ENCODE measurements around the gene DMAC2.

Gene DMAC2

DNA sequence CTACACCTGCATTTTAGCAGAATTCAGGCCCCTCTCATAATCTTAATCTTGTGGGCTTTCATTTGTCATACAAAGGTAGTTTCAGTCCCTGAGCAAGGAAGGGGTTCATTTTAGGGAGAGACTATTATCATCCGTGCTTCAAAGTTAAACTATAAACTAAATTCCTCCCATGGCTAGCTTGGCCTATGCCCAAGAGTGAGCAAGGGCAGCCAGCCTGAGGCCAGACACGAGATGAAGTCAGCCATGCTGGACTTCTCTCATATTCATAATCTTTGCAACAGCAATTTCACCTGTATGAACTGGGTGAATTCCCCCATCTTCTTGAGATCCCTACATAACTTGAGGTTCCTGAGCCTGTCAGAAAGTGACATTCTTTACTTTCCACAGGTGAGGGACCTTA, 16.2 kb upstream of the DMAC2 start:
- Histone ChIP-seq H3K27ac (ENCODE audit: insufficient read depth in 1 of 2, low read depth in 1 of 2, low read length in 2 of 2, poor library complexity in 1 of 2, severe bottlenecking in 2 of 2) (no peak overlapping the region), H3K9me3 (ENCODE audit: control extremely low read depth in 1 of 5, control insufficient read depth in 4 of 5, insufficient read depth in 2 of 5, low read depth in 1 of 5, low read length in 4 of 5) (no peaks in the 10 kb centered on the region), H3K27me3 (replicated peaks in 2 of 5; ENCODE audit: control insufficient read depth in 4 of 5, insufficient read depth in 5 of 5, low read length in 4 of 5) (peaks cover 5 to 29% (median 11%) of the 10 kb centered on the region in 5 experiments), H3K4me1 (ENCODE audit: control extremely low read depth in 1 of 4, control insufficient read depth in 4 of 4, insufficient read depth in 4 of 4, low read length in 3 of 4) (no peaks in the 10 kb centered on the region), H3K4me3 (ENCODE audit: control insufficient read depth in 1 of 7, extremely low read depth in 1 of 7, insufficient read depth in 4 of 7, low read depth in 2 of 7, low read length in 6 of 7) (no peak overlapping the region), H3K36me3 (ENCODE audit: control insufficient read depth in 4 of 4, insufficient read depth in 4 of 4, low read length in 3 of 4) (no peaks in the 10 kb centered on the region)
- CTCF ChIA-PET: interaction anchor here (1.3 to 1.6 kb wide), 3 partner anchors 13 to 184 kb away, joined by 3 to 6 read pairs (median 3); partner anchors contain the start of gene ERICH4
- 50% methylated on average over 1 of the region's 2 CpGs for WGBS (ENCODE audit: insufficient coverage)
- DNase-seq: no peak
- POLR2A ChIA-PET: no interaction called here

DNA sequence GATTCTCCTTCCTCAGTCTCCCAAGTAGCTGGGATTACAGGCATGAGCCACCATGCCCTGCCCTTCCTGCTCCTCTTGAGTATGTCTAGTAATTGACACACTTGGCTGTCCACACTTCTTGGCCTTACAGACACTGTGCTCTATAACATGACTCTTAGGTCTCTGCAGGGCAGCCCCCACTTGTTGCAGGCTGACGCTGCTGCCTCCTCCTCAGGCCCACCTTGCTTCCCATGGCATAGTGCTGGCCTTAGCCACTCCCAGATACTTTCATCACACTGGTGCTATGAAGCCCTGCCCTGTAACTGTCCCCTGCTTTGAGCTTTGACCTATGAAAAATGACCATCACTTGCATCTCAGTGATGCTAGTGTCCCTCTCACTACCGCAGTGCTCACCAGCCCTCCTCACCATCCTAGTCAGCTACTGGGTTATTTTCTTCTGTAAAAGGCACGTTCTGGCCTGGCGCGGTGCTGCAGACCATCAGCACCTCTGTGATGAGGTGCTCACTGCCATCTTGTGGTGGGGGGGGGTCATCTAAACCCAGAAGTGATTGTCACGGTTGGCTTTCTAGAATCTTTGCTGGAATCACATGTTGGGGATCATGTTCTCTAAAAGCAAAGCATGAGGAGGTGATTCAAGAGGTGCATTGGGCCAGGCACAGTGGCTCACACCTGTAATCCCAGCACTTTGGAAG, 13.0 kb upstream of the DMAC2 start:
- 87% methylated on average over 6 of the region's 6 CpGs for WGBS (ENCODE audit: insufficient coverage)
- H3K27me3 ChIP-seq (replicated peaks in 2 of 5; ENCODE audit: control insufficient read depth in 4 of 5, insufficient read depth in 5 of 5, low read length in 4 of 5): peaks cover 3 to 8% (median 6%) of the 10 kb centered on the region in 5 experiments
- no peak for DNase-seq
- no peak overlapping the region for H3K4me3 ChIP-seq (ENCODE audit: control insufficient read depth in 1 of 7, extremely low read depth in 1 of 7, insufficient read depth in 4 of 7, low read depth in 2 of 7, low read length in 6 of 7)
- no peak overlapping the region for H3K27ac ChIP-seq (ENCODE audit: insufficient read depth in 1 of 2, low read depth in 1 of 2, low read length in 2 of 2, poor library complexity in 1 of 2, severe bottlenecking in 2 of 2)
- no peaks in the 10 kb centered on the region for H3K36me3 ChIP-seq (ENCODE audit: control insufficient read depth in 4 of 4, insufficient read depth in 4 of 4, low read length in 3 of 4)
- no peaks in the 10 kb centered on the region for H3K9me3 ChIP-seq (ENCODE audit: control extremely low read depth in 1 of 5, control insufficient read depth in 4 of 5, insufficient read depth in 2 of 5, low read depth in 1 of 5, low read length in 4 of 5)
- CTCF ChIA-PET: interaction anchor here (1.0 to 8.8 kb wide), 2 partner anchors 111 to 117 kb away, joined by 4 to 113 read pairs; no protein-coding TSS in a partner anchor
- peaks cover 2 to 12% (median 5%) of the 10 kb centered on the region in 4 experiments for H3K4me1 ChIP-seq (ENCODE audit: control extremely low read depth in 1 of 4, control insufficient read depth in 4 of 4, insufficient read depth in 4 of 4, low read length in 3 of 4)
- POLR2A ChIA-PET: no interaction called here

DNA sequence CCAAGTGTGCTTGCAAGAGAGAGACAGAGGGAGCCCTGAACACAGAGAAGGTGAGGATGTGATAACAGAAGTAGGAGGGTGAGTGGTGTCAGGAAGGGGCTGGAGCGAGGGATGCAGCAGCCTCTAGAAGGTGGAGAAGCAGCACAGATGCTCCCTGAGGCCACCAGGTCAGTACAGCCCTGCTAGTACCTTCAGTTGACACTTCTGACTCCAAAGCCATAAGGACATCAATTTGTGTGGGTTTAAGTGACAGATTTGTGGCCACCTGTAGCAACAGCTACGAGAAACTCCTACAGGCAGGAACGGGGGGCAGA, 10.1 kb upstream of the DMAC2 start:
- Histone ChIP-seq H3K9me3 (ENCODE audit: control extremely low read depth in 1 of 5, control insufficient read depth in 4 of 5, insufficient read depth in 2 of 5, low read depth in 1 of 5, low read length in 4 of 5) (no peaks in the 10 kb centered on the region), H3K27me3 (replicated peaks in 2 of 5; ENCODE audit: control insufficient read depth in 4 of 5, insufficient read depth in 5 of 5, low read length in 4 of 5) (peaks cover 0 to 8% (median 0%) of the 10 kb centered on the region in 5 experiments), H3K36me3 (ENCODE audit: control insufficient read depth in 4 of 4, insufficient read depth in 4 of 4, low read length in 3 of 4) (no peaks in the 10 kb centered on the region), H3K27ac (ENCODE audit: insufficient read depth in 1 of 2, low read depth in 1 of 2, low read length in 2 of 2, poor library complexity in 1 of 2, severe bottlenecking in 2 of 2) (no peak overlapping the region), H3K4me1 (ENCODE audit: control extremely low read depth in 1 of 4, control insufficient read depth in 4 of 4, insufficient read depth in 4 of 4, low read length in 3 of 4) (peaks cover 3 to 13% (median 5%) of the 10 kb centered on the region in 4 experiments), H3K4me3 (ENCODE audit: control insufficient read depth in 1 of 7, extremely low read depth in 1 of 7, insufficient read depth in 4 of 7, low read depth in 2 of 7, low read length in 6 of 7) (no peak overlapping the region)
- DNase-seq: no peak
- 67% methylated on average over 1 of the region's 3 CpGs for WGBS (ENCODE audit: insufficient coverage)
- CTCF ChIA-PET: interaction anchor here (0.8 to 8.8 kb wide), 14 partner anchors 10 to 154 kb away, joined by 3 to 113 read pairs (median 4); partner anchors contain the start of genes CEACAM21 and DMAC2
- POLR2A ChIA-PET: no interaction called here

DNA sequence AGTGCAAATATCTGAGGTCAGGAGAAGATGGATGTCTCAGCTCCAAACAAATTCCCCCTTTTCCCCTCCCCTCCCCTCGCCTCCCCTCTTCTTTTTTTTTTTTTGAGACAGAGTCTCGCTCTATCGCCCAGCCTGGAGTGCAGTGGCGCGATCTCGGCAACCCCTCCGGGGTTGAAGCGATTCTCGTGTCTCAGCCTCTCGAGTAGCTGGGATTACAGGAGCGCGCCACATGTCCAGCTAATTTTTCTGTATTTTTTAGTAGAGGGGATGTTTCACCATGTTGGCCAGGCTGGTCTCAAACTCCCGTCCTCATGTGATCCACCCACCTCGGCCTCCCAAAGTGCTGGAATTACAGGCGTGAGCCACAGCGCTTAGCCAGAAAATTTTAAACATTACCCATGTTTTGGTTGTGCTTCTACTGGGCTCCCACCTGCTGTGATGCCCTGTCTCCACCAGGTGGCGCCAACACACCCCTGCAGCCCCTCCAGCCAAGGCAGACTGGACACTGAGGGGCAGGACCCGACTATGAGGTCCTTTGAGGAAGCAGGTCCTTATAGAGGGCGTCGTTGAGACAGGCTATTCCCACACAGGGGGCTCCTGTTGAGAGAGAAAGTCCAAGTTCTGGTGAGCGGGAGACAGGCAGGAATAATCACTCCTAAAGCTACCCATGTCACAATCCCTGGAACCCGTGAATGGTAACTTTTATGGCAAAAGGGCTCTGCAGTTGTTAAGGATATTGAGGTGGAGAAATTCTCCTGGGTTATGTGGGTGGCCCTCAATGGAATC, 9.6 kb upstream of the DMAC2 start:
- WGBS (ENCODE audit: insufficient coverage): 2% methylated on average over 17 of the region's 22 CpGs
- H3K27ac ChIP-seq (ENCODE audit: insufficient read depth in 1 of 2, low read depth in 1 of 2, low read length in 2 of 2, poor library complexity in 1 of 2, severe bottlenecking in 2 of 2): no peak overlapping the region
- POLR2A ChIA-PET: interaction anchor here (0.8 kb wide), 1 partner anchor 82 kb away, joined by 3 read pairs; no protein-coding TSS in a partner anchor
- H3K9me3 ChIP-seq (ENCODE audit: control extremely low read depth in 1 of 5, control insufficient read depth in 4 of 5, insufficient read depth in 2 of 5, low read depth in 1 of 5, low read length in 4 of 5): no peaks in the 10 kb centered on the region
- peak; percentile 50 to 68 (median 65) for DNase-seq
- H3K36me3 ChIP-seq (ENCODE audit: control insufficient read depth in 4 of 4, insufficient read depth in 4 of 4, low read length in 3 of 4): no peaks in the 10 kb centered on the region
- CTCF ChIA-PET: interaction anchor here (0.8 to 8.8 kb wide), 24 partner anchors 9 to 972 kb away, joined by 3 to 113 read pairs (median 4); partner anchors contain the start of genes CEACAM21 and DMAC2
- H3K4me3 ChIP-seq (ENCODE audit: control insufficient read depth in 1 of 7, extremely low read depth in 1 of 7, insufficient read depth in 4 of 7, low read depth in 2 of 7, low read length in 6 of 7): peak overlapping the region in 6 of 7 experiments; percentile 13 to 66 (median 42)
- H3K27me3 ChIP-seq (replicated peaks in 2 of 5; ENCODE audit: control insufficient read depth in 4 of 5, insufficient read depth in 5 of 5, low read length in 4 of 5): peaks cover 0 to 5% (median 0%) of the 10 kb centered on the region in 5 experiments
- peaks cover 3 to 13% (median 5%) of the 10 kb centered on the region in 4 experiments for H3K4me1 ChIP-seq (ENCODE audit: control extremely low read depth in 1 of 4, control insufficient read depth in 4 of 4, insufficient read depth in 4 of 4, low read length in 3 of 4)

DNA sequence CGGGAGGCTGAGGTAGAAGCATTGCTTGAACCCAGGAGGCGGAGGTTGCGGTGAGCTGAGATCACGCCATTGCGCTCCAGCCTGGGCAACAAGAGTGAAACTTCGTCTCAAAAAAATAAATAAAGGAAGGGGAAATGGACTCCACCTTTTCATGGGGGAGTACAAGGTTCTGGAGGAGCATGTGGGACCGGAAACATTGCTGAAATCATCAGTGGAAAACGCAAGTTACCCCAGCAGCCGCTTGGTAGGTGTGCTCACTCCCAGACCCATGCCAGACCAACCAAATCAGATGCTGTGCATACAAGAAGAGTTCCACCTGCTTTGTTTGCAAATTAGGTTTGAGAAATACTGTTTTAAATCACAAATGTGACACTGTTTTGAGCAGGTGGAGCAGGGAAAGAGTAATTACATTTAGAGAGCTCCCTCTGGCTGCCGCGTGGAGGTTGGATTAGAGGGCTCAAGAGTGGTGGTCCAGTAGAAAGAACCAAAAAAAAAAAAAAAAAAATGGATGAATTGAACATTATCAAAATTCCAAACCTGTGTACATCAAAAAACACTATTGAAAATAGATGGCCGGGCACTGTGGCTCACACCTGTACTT, 8.1 kb upstream of the DMAC2 start:
- Histone ChIP-seq H3K27me3 (replicated peaks in 2 of 5; ENCODE audit: control insufficient read depth in 4 of 5, insufficient read depth in 5 of 5, low read length in 4 of 5) (peaks cover 0 to 4% (median 0%) of the 10 kb centered on the region in 5 experiments), H3K9me3 (ENCODE audit: control extremely low read depth in 1 of 5, control insufficient read depth in 4 of 5, insufficient read depth in 2 of 5, low read depth in 1 of 5, low read length in 4 of 5) (no peaks in the 10 kb centered on the region), H3K27ac (ENCODE audit: insufficient read depth in 1 of 2, low read depth in 1 of 2, low read length in 2 of 2, poor library complexity in 1 of 2, severe bottlenecking in 2 of 2) (no peak overlapping the region), H3K36me3 (ENCODE audit: control insufficient read depth in 4 of 4, insufficient read depth in 4 of 4, low read length in 3 of 4) (no peaks in the 10 kb centered on the region), H3K4me3 (ENCODE audit: control insufficient read depth in 1 of 7, extremely low read depth in 1 of 7, insufficient read depth in 4 of 7, low read depth in 2 of 7, low read length in 6 of 7) (peak overlapping the region in 1 of 7 experiments; percentile 45), H3K4me1 (ENCODE audit: control extremely low read depth in 1 of 4, control insufficient read depth in 4 of 4, insufficient read depth in 4 of 4, low read length in 3 of 4) (peaks cover 3 to 13% (median 5%) of the 10 kb centered on the region in 4 experiments)
- CTCF ChIA-PET: interaction anchor here (1.1 to 8.8 kb wide), 6 partner anchors 8 to 122 kb away, joined by 3 to 113 read pairs (median 10); partner anchors contain the start of gene DMAC2
- DNase-seq: no peak
- WGBS (ENCODE audit: insufficient coverage): 65% methylated on average over 10 of the region's 12 CpGs
- POLR2A ChIA-PET: interaction anchor here (1.1 kb wide), 1 partner anchor 8 kb away, joined by 3 read pairs; the partner anchor contains the start of gene DMAC2

DNA sequence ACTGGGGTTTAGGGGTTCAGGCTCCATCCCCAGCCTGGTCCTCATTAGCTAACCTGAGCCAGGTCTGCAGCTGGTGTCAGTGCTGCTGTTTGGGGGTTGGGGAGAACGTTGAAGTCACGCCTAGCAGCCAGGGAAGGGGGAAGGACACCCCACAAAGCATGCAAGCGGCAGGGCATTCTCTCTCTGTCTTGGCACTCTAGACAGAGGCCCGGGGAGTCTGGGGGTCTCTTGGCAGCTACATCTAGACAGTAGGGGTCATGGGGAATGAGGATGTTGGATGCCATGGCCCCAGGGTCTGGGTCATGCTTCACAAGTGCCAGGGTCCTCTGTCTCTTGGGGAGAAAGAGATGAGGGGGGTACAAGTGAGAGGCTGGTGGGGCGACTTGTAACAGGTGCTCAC, 5.9 kb upstream of the DMAC2 start:
- no peak for DNase-seq
- POLR2A ChIA-PET: no interaction called here
- H3K4me1 ChIP-seq (ENCODE audit: control extremely low read depth in 1 of 4, control insufficient read depth in 4 of 4, insufficient read depth in 4 of 4, low read length in 3 of 4): peaks cover 3 to 13% (median 5%) of the 10 kb centered on the region in 4 experiments
- H3K4me3 ChIP-seq (ENCODE audit: control insufficient read depth in 1 of 7, extremely low read depth in 1 of 7, insufficient read depth in 4 of 7, low read depth in 2 of 7, low read length in 6 of 7): no peak overlapping the region
- H3K27me3 ChIP-seq (replicated peaks in 2 of 5; ENCODE audit: control insufficient read depth in 4 of 5, insufficient read depth in 5 of 5, low read length in 4 of 5): peaks cover 0 to 4% (median 0%) of the 10 kb centered on the region in 5 experiments
- 93% methylated on average over 4 of the region's 5 CpGs for WGBS (ENCODE audit: insufficient coverage)
- H3K27ac ChIP-seq (ENCODE audit: insufficient read depth in 1 of 2, low read depth in 1 of 2, low read length in 2 of 2, poor library complexity in 1 of 2, severe bottlenecking in 2 of 2): no peak overlapping the region
- H3K36me3 ChIP-seq (ENCODE audit: control insufficient read depth in 4 of 4, insufficient read depth in 4 of 4, low read length in 3 of 4): no peaks in the 10 kb centered on the region
- no peaks in the 10 kb centered on the region for H3K9me3 ChIP-seq (ENCODE audit: control extremely low read depth in 1 of 5, control insufficient read depth in 4 of 5, insufficient read depth in 2 of 5, low read depth in 1 of 5, low read length in 4 of 5)
- CTCF ChIA-PET: interaction anchor here (0.6 to 8.8 kb wide), 5 partner anchors 10 to 426 kb away, joined by 3 to 113 read pairs (median 4); no protein-coding TSS in a partner anchor
